ENCODE results near the gene MEIS1.
"Not testable (repeated sequence)": the region's sequence is repeated elsewhere in the genome, so short reads cannot be mapped to it uniquely, and the experiment has no call there.

The MEIS1 gene

DNA sequence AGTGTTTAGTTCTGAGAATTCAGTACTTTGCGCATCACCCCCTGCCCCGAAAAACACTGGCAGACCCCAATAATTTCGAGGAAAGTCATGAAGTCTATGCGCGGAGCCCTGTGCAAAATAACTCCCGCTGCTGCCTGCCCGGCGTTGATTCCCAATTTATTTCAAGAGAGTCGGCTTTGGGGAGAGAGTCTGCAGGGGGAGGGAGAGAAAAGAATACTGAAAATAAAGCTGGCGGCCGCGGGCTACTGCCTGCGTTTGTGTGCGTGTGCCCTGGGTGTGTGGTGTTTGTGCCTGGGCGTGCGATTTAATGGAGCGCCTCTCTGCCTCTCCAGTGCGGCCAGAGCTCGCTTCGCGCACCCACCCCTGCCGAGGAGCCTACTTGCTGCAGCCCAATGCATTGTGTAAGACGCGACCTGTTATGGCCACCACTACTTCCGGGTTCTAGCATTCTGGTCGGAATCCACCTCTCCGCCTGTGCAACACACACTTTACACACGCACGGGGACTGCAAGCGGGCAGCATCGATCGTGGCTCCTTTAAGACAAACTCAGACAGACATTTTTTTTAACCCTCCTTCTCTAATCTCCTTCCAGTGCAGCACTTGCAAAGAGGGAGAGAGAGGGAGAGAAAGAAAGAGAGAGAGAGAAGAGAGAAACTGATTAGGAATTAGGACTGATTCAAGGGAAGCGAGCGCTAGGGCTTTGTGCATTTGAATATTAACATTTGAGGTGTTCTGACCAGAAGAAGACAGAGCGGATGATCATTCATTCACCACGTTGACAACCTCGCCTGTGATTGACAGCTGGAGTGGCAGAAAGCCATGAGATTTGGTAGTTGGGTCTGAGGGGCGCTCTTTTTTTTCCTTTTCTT, at the start of gene MEIS1:
Gene MEIS1 (plus strand): TSS at position 447 of the 870 bp plus-strand sequence. CDS start 732 bp downstream, outside the sequence.
- peak; percentile 92 for DNase-seq

DNA sequence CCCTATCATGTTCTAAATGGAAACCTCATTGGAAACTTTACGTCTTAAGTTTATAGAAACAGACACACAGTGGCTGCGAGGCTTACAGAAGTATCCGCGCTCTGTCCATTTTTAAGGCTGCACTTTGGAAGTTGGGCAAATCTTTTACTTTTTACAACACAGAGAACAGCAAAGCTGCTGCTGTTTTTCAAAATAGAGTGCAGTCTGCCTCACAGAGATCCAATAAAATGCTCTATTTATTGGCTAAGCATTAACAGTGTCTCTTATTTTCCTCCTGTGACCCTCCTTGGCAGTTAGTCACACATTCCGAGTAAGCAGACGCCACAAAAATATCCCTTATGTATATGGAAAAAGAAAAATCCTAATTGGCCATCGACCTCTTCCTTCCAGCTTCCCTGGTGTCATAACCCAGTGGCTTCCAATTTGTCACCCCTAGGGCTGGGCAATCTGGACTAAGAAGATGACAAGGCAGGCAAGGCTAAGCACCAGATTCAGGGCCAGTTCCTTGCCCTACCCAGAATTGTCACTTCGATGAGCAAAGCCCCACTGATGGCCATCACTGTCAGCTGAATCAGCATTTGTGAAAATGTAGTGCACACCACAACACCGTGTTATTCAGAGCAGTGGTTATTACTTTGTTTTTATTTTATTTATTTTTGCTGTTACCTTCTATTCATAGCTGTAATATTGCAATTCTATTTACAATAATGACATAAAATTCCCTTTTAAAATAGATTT, 47.7 kb upstream of the MEIS1 start:
- DNase-seq: peak; percentile 42

DNA sequence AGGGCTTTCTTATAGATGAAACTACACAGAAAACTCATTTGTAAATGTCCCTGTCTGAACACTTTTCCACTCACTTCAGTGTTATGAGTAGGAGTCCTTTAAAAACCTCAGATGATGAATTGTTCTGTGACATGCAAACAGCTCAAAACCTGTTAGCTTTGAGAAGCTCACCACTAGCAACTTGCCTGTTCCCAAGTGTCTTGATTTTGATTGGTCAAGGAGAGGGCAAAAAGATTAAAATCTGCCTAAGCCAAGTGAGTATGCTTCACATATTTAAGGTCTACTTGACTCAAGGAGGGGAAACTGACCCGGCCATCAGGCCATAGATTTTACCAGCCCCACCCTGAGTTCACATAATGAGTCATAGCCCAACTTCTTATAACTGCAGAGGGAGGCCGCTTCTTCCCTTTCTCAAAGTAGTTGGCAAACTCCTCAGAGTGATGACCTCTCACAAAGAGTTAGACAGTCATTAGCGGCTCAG, 45.2 kb upstream of the MEIS1 start:
- no peak for DNase-seq

DNA sequence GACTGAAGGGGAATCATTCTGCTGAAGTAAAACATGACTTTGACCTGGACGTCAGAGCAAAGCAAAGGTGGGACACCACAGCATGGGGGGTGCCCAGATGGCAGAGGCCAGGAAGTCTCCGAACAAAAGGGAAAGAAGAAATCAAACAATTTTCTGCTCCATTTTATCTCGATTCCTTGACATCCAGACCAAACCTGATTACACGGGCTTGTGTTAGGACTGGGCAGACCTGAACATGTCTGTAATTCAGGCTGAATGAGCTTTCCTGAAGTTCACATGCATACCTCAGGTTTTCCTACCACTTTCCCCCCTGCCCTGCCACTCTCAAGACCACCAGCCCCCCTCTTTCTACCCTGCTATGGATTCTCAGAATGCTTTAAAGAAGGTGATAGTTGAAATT, 44.8 kb upstream of the MEIS1 start:
- no peak for DNase-seq

DNA sequence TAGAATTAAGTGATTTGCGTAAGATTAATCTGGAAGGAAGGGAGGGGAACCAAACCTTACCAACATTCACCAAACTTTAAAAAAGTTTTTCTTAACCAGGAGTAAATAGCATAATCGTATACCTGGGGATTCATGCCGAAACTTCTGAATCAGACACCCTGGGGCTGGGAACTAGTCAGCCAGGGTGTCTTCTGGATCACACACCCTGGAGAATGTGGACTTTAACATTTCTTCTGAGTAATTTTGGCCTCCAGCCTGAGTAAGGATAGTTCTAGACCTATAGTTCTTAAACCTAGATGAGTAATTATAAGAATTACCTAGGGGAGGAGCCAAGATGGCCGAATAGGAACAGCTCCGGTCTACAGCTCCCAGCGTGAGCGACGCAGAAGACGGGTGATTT, 44.1 kb upstream of the MEIS1 start:
- DNase-seq: no peak

DNA sequence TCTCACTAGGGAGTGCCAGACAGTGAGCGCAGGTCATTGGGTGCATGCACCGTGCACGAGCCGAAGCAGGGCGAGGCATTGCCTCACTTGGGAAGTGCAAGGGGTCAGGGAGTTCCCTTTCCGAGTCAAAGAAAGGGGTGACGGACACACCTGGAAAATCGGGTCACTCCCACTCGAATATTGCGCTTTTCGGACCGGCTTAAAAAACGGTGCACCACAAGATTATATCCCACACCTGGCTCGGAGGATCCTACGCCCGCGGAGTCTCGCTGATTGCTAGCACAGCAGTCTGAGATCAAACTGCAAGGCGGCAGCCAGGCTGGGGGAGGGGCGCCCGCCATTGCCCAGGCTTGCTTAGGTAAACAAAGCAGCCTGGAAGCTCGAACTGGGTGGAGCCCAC, 43.7 kb upstream of the MEIS1 start:
- DNase-seq: not testable (repeated sequence)

DNA sequence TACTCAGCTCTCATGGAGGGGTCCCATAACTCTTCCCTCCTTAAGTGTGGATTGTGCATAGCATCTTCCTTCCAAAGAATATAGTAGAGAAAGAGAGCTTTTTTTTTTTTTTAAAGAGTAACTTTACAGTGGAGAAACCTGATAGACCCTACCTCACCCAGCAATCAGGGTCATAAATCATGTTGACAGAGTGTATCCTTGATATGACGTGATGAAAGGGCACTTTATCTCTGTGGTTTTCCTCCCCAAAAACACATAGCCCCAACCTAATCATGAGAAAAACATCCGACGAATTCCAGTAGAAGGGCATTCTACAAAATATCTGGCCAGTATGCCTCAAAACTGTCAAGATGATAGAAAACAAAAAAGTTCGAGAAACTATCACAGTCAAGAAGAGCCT, 29.5 kb upstream of the MEIS1 start:
- DNase-seq: no peak

DNA sequence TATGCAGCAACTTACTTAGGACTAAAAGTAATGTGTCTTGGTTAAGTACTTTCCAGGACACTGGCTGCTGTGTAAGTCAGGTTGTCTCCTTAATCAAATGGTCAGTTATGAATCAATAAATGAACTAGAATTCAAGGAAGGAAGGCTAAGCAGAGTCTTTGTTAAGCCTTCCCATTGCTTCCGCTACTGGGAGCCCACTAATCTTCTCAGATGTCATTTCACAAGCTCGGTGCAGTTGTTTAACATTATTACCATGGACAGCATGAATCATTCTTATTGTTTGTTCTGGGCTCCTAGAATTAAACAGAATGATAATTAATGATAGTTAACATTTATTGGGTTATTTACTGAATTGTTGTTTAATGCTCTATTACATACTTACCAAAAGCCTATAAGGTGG, 26.0 kb upstream of the MEIS1 start:
- no peak for DNase-seq

DNA sequence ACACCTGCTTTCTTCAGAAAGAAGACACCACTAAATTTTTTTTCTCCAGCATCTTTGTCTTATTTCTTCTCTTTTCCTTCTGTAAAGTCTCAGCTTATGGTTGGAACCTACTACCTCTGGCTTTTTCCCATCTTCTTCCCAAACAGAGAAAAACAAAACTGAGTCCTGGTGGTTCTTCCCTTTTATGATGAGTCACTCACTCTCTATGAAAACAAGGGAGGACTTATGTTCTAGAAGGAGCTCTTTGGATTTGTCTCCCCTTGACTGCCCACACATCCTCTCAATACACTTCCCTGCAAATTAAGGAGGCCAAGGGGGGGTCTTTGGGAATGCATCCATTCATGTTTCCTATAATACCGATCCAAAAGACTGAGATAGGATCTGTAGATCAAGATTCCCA, 22.1 kb upstream of the MEIS1 start:
- no peak for DNase-seq

DNA sequence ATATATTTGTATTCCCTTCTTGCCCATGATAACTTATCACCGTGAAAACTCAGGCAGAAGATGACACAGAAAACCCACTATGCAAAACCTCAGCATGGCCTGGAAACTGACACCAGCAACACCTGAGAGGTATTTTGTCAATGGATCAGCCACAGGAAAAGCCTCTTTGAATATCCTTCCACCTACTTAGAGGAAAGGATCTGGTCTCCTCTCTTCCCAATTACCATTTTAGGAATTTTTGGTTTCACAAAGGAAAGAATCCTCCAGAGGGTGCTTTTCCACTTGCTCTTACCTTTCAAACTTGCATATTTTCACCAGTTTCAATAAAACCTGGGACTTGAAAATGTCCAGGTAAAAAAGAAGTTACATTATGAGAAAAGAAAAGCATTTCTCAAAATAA, 20.0 kb upstream of the MEIS1 start:
- no peak for DNase-seq

DNA sequence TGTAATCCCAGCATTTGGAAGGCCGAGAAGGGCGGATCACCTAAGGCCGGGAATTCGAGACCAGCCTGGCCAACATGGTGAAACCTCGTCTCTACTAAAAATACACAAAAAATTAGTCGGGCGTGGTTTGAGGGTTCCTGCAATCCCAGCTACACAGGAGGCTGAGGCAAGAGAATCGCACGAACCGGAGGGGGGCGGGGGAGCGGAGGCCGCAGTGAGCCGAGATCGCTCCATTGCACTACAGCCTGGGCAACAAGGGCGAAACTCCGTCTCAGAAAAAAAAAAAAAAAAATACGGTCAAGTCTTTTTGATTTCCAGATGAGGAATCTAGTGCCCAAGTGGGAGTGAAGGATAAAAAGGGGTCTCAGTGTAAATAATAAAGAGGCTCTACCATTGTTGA, 16.5 kb upstream of the MEIS1 start:
- no peak for DNase-seq

DNA sequence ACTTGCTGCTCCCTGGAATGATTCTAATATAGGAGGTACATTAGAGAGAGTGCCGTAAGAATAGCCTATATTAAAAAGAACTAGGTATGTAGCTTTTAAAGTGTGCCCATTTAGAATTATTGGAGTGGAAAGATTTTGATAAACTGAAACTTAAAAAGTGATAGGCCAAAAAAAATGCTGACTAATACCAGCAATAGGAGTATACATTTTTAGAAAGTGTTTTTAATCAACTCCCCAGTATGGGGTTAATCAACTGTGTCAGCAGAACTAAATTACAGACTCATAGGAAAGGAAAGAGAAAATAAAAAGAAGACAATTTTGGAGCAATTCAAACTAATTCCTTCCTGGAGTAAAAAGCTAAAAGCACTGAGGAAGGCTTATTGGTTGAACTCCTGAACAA, 13.3 kb upstream of the MEIS1 start:
- DNase-seq: no peak

DNA sequence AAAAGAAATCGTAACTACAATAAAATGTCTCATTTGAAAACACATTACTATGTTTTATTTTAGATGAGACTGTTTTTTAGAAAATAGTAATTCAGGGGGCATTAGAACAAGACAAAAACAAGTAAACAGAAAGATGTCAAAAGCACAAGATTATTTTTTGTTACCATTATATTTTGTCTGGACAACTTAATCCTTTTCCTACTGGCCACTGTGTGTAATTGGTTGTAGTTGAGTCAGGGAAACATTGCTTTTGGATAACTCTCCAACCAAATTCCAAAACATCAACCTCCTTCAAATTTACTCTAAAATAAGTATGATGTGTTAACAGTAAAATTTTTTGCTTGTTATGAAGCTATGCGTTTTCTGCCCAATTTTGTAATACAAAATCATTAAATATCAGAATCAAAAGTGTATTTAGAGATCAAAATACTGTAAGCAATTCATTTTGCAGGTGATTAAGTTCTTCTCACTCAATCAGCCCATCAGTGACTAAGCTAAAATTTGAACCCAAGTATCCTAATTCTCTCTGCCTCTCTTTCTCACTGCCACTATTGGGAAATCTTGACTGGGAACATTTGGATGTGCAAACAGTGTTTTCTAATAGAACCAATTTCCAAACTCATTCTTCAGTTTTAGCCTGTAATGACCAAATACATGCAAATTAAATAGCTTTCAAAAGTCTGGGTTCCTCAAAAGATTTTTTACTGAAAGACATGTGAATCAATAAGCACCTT, 11.4 kb upstream of the MEIS1 start:
- DNase-seq: no peak

DNA sequence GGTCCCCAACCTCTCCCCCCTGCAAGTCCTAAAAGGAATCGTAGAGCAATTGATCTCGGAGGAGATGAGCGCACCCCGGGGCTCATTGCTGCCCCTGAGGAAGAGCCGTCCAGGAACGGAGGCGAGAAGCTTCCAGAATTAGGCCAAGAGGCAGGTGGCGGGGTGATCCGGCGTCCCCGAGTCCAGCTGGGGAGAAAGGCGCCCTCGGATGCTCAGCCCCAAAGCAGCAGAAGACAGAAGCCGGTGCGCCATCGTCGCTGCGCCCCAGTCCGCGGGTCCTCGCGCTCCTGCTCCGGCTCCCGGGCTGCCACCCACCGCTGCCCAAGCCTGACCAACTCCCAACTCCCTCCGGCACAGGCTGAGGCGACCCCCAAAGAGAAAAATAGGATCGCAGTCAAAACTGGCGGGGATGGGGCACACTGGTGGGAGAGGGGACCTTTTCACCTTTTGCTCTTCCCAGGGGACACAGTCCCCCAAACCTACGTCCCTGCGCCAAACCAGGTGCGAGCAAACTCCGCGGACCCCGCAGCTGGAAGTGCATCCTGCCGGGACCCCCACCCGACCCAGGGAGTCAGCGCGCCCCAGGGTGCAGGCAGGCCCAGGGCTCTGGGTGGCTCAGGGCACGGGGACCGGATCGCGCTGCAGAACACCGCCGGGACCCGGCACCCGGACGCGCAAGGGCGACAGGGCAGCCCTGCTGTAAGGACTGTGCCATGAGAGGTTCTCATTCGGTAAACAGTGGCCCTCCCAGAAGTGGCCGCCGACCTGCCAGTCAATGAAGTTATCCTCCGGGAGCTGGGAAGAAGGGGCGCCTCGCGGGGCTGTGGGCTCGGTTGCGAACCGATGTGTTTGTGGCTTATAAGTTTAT, 8.4 kb upstream of the MEIS1 start:
- DNase-seq: peak; percentile 41

DNA sequence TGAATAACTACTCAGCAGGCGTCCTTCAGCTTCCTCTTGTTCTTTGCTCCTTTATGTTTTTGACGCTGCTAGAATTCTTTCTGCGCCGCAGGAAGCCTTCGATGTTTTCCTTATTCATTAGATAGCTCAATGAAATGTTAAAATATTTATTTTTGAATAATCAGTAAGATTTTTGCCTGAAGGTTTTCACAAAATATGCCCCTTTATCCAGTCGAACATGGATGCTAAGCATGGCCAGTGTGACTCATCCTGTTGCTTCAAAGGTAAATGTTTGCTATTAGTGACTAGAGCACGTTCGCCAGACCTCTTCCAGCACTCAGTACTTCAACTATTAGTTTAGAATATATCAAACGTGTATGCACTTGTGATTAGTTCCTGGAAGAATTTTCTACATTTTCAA, 7.6 kb upstream of the MEIS1 start:
- no peak for DNase-seq

DNA sequence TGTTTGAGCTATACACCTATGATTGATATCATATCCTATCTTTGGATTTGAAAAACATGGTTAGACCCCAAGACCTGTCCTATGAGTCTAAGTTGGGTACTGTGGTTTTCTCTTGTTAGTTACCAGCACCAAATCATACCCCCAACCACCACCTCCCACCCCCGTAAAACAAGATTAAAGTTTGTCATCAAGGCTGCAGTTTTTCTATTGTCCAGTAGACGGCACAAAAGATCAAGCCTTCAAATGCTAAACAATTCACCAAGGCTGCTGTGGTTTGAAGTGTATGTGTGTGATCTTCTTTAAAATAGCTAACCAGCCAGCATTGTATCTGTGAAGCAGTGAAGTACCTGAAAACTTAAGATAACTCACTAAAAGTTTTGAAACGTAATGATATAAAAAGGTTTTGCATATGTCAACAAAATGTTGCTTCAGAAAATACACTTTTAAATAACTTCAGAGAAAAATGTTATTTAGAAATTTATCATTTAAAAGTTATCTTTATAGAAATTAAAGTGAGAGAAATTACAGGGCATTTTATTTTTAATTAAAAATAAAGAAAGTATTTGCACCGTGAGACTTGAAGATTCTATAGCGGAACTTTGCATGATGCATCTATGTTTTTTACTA, 5.8 kb upstream of the MEIS1 start:
- DNase-seq: peak; percentile 43

DNA sequence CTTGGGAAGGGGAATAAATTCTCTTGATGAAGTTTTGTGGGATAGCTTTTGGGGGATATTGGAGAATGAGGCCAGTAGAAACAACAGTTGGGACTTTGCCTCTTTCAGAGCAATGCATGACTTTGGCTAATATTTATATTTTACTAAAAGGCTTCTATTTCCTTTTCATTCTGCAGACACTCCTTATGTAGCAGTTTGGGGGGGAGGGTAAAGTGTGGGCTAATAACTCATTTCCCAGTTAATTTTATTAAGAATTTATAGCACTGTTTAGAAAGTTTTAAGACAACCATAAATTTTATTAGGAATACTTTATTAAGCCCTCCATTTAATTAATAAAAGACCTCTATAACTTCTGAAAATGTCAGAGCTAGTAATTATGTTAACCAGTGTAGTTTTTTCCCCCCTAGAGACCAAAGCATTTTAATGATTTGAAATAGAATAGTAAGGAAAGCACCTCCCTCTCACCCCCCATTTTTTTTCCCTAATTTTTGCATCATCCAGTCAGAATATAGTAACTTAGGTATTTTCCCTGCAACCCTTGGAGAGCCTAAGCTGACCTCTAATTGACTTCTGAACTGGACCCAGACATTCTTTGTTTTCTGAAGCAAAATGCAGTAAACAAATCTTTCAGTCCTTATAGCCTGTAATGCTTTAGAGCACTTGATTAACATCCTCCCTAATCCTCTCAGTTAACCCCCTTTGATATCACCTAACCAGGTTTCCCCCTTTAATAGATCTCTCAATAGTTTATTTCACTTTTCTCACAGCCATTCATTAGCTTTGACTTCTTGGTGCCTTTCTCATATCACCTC, 5.0 kb upstream of the MEIS1 start:
- DNase-seq: no peak

DNA sequence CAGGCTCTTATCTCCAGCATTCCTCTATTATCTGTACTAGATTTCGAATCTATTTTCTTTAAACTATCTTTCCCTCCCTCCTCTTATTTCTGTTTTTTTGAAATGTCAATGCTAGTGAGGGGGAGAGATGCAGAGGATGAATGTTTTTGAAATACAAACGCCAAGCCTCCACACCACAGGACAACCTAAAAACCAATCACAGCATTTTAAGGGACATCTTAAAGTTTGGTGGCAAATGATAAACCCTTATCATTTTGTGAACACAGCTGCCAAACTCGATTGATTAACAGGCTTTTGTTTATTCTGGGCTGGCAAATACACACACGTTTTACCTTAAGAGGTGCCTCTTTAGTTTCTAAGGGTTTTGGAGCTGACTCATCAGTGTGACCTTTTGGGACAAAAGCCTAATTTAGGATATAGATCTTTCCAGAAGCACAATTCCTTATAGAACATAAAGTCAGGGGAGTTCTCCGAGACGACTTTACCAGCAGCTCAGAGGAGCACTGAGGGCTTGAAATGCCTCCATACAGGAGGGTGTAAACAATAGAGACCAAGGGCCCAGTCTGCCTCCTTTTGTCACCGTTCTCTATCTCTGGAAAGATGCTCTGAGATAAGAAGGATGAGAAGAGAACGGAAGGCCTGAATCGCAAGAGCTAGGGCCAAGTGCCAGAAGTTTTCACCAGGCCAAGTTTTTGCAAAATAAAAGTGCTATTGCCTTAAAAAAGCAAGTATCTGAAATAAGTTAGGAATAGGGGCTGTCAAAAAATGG, 4.2 kb upstream of the MEIS1 start:
- no peak for DNase-seq

DNA sequence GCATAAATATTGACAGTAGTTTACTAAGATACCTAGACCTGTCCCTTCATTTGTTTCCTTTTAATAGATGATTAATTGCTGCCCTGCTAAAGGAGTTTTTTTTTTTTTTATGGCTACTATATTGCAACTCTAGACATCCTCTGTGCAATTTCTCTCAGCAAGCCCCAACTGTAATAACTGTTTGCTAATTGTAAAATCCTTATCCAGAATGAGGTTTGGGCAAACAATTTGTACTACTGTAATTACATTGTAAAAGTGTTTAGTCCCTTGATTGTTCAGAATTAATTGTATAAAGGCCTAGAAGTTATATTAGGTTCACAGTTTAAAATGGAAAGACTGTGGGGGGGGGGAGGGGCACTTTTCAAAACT, 3.7 kb upstream of the MEIS1 start:
- DNase-seq: no peak
